Esophagus squamous epithelium (tissue), 4 donors: ENCODE data around the gene TCF12.

Experiments used
- POLR2A ChIP-seq, 4 donors: fragments of 450-650 bp; IDR thresholded peaks; one replicate each; pipeline ENCODE4 v1.6.1; 2017; ENCODE audit warnings: antibody characterized with exemption in 4 of 4, mild to moderate bottlenecking in 4 of 4, moderate library complexity in 3 of 4
- TF ChIP-seq, protein P1 (sequence below), 6 experiments: fragments of 450-650 bp in 4 of 6; fragments of 200-600 bp in 2 of 6; sonication (generic) in 2 of 6; IDR thresholded peaks; one replicate each; pipeline ENCODE4 v1.5.1; 2016 to 2019; ENCODE audit warnings: antibody characterized with exemption in 6 of 6, mild to moderate bottlenecking in 4 of 6, moderate library complexity in 4 of 6

GRCh38 chr15:56933811-56934210 is 15.4 kb downstream of the TCF12 start:
- TF ChIP-seq, protein P1, sequence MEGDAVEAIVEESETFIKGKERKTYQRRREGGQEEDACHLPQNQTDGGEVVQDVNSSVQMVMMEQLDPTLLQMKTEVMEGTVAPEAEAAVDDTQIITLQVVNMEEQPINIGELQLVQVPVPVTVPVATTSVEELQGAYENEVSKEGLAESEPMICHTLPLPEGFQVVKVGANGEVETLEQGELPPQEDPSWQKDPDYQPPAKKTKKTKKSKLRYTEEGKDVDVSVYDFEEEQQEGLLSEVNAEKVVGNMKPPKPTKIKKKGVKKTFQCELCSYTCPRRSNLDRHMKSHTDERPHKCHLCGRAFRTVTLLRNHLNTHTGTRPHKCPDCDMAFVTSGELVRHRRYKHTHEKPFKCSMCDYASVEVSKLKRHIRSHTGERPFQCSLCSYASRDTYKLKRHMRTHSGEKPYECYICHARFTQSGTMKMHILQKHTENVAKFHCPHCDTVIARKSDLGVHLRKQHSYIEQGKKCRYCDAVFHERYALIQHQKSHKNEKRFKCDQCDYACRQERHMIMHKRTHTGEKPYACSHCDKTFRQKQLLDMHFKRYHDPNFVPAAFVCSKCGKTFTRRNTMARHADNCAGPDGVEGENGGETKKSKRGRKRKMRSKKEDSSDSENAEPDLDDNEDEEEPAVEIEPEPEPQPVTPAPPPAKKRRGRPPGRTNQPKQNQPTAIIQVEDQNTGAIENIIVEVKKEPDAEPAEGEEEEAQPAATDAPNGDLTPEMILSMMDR (IDR thresholded peaks at IDR 0.05), result no peak
- TF ChIP-seq POLR2A (IDR thresholded peaks at IDR 0.05), result no peak
